Measurements from ENCODE around the gene MRPL52.

GRCh38 chr14:22854963-22855724, 25.5 kb downstream of the MRPL52 start:
- TF ChIP-seq EZH2phosphoT487 (IDR thresholded peaks at IDR 0.05; ENCODE audit: insufficient read depth, low read depth): no peak
- no peak for TF ChIP-seq EZH2 (IDR thresholded peaks at IDR 0.05; ENCODE audit: insufficient read depth, poor library complexity, severe bottlenecking)

All from GM23248 (cell line).